ENCODE data around the gene HERC6.
"Not testable (repeated sequence)": the region's sequence is repeated elsewhere in the genome, so short reads cannot be mapped to it uniquely, and the experiment has no call there.

DNA sequence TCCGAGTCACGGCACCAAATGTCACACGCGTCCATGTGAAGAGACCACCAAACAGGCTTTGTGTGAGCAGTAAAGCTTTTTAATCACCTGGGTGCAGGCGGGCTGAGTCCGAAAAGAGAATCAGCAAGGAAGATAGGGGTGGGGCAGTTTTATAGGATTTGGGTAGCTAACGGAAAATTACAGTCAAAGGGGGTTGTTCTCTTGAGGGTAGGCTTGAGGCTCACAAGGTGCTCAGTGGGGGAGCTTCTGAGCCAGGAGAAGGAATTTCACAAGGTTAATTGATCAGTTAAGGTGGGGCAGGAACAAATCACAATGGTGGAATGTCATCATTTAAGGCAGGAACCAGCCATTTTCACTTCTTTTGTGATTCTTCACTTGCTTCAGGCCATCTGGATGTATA is 29.9 kb upstream of the HERC6 start:
- TF ChIP-seq, protein P1, sequence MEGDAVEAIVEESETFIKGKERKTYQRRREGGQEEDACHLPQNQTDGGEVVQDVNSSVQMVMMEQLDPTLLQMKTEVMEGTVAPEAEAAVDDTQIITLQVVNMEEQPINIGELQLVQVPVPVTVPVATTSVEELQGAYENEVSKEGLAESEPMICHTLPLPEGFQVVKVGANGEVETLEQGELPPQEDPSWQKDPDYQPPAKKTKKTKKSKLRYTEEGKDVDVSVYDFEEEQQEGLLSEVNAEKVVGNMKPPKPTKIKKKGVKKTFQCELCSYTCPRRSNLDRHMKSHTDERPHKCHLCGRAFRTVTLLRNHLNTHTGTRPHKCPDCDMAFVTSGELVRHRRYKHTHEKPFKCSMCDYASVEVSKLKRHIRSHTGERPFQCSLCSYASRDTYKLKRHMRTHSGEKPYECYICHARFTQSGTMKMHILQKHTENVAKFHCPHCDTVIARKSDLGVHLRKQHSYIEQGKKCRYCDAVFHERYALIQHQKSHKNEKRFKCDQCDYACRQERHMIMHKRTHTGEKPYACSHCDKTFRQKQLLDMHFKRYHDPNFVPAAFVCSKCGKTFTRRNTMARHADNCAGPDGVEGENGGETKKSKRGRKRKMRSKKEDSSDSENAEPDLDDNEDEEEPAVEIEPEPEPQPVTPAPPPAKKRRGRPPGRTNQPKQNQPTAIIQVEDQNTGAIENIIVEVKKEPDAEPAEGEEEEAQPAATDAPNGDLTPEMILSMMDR (IDR thresholded peaks at IDR 0.05), result not testable (repeated sequence)
- TF ChIP-seq POLR2A (IDR thresholded peaks at IDR 0.05), result not testable (repeated sequence)
